ENCODE data around the gene FAM20B. TPM values are rescaled to one million over a fixed set of nuclear protein-coding genes. Genes with fewer than 3 reads are reported as not detected.

Gene FAM20B
- total and polyA plus RNA-seq, 4 donors = 3.1 to 39.8 (median 13.6) TPM

GRCh38 chr1:179090522-179090921 lies 64.8 kb downstream of the FAM20B start:
- TF ChIP-seq CTCF (IDR thresholded peaks at IDR 0.05; ENCODE audit: low read depth, low read length, missing input control) (peak; percentile 12), GABPA (IDR thresholded peaks at IDR 0.05 in 1 of 2, conservative IDR thresholded peaks at IDR 0.05 in 1 of 2) (no peak)
- no peaks in the 10 kb centered on the region for H3K27me3 ChIP-seq (ENCODE audit: control insufficient read depth in 4 of 4, insufficient read depth in 4 of 4, low read length in 3 of 4)
- peak overlapping the region; percentile 56 to 60 for H3K27ac ChIP-seq (ENCODE audit: low read depth in 1 of 2, low read length in 2 of 2)
- H3K36me3 ChIP-seq (ENCODE audit: control insufficient read depth in 4 of 4, insufficient read depth in 3 of 4, low read depth in 1 of 4, low read length in 3 of 4) = peaks cover 9 to 30% (median 27%) of the 10 kb centered on the region in 4 donors
- H3K4me1 ChIP-seq (ENCODE audit: control insufficient read depth in 4 of 4, insufficient read depth in 4 of 4, low read length in 3 of 4) = peaks cover 23 to 90% (median 71%) of the 10 kb centered on the region in 4 donors
- H3K4me3 ChIP-seq (ENCODE audit: low read depth in 1 of 3, low read length in 3 of 3) = no peak overlapping the region
- WGBS = 47% methylated on average over 8 of the region's 8 CpGs
- H3K9me3 ChIP-seq (ENCODE audit: control insufficient read depth in 4 of 4, low read length in 3 of 4) = no peaks in the 10 kb centered on the region
- H3K9ac ChIP-seq (ENCODE audit: low read depth in 1 of 2, low read length in 2 of 2) = peak overlapping the region in 1 of 2 donors; percentile 69
- DNase-seq (ENCODE audit: low spot score) = no peak

GRCh38 chr1:179090923-179091322 lies 65.2 kb downstream of the FAM20B start:
- WGBS = 74% methylated on average over 4 of the region's 4 CpGs
- no peak for DNase-seq (ENCODE audit: low spot score)
- TF ChIP-seq RXRA (IDR thresholded peaks at IDR 0.05) = no peak
- no peak for TF ChIP-seq FOXA1 (IDR thresholded peaks at IDR 0.05)
- no peak for TF ChIP-seq TAF1 (conservative IDR thresholded peaks at IDR 0.05)
- TF ChIP-seq CTCF (IDR thresholded peaks at IDR 0.05; ENCODE audit: low read depth, low read length, missing input control) = no peak
- no peak for TF ChIP-seq EGR1 (IDR thresholded peaks at IDR 0.05; ENCODE audit: low read depth in 2 of 2)
- TF ChIP-seq RAD21 (IDR thresholded peaks at IDR 0.05) = no peak
- no peak for TF ChIP-seq HNF4G (IDR thresholded peaks at IDR 0.05)
- no peak for TF ChIP-seq FOXA2 (IDR thresholded peaks at IDR 0.05)
- TF ChIP-seq YY1 (IDR thresholded peaks at IDR 0.05) = no peak
- TF ChIP-seq, protein P1, sequence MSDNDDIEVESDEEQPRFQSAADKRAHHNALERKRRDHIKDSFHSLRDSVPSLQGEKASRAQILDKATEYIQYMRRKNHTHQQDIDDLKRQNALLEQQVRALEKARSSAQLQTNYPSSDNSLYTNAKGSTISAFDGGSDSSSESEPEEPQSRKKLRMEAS (IDR thresholded peaks at IDR 0.05) = no peak
- no peak for TF ChIP-seq SP1 (IDR thresholded peaks at IDR 0.05)
- TF ChIP-seq, protein P2, sequence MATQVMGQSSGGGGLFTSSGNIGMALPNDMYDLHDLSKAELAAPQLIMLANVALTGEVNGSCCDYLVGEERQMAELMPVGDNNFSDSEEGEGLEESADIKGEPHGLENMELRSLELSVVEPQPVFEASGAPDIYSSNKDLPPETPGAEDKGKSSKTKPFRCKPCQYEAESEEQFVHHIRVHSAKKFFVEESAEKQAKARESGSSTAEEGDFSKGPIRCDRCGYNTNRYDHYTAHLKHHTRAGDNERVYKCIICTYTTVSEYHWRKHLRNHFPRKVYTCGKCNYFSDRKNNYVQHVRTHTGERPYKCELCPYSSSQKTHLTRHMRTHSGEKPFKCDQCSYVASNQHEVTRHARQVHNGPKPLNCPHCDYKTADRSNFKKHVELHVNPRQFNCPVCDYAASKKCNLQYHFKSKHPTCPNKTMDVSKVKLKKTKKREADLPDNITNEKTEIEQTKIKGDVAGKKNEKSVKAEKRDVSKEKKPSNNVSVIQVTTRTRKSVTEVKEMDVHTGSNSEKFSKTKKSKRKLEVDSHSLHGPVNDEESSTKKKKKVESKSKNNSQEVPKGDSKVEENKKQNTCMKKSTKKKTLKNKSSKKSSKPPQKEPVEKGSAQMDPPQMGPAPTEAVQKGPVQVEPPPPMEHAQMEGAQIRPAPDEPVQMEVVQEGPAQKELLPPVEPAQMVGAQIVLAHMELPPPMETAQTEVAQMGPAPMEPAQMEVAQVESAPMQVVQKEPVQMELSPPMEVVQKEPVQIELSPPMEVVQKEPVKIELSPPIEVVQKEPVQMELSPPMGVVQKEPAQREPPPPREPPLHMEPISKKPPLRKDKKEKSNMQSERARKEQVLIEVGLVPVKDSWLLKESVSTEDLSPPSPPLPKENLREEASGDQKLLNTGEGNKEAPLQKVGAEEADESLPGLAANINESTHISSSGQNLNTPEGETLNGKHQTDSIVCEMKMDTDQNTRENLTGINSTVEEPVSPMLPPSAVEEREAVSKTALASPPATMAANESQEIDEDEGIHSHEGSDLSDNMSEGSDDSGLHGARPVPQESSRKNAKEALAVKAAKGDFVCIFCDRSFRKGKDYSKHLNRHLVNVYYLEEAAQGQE (IDR thresholded peaks at IDR 0.05) = no peak
- no peak for TF ChIP-seq HNF4A (conservative IDR thresholded peaks at IDR 0.05)
- TF ChIP-seq GABPA (IDR thresholded peaks at IDR 0.05 in 1 of 2, conservative IDR thresholded peaks at IDR 0.05 in 1 of 2) = no peak
- Histone ChIP-seq H3K4me3 (ENCODE audit: low read depth in 1 of 3, low read length in 3 of 3) (no peak overlapping the region), H3K9ac (ENCODE audit: low read depth in 1 of 2, low read length in 2 of 2) (no peak overlapping the region), H3K9me3 (ENCODE audit: control insufficient read depth in 4 of 4, low read length in 3 of 4) (no peaks in the 10 kb centered on the region), H3K36me3 (ENCODE audit: control insufficient read depth in 4 of 4, insufficient read depth in 3 of 4, low read depth in 1 of 4, low read length in 3 of 4) (peaks cover 7 to 27% (median 24%) of the 10 kb centered on the region in 4 donors), H3K27ac (ENCODE audit: low read depth in 1 of 2, low read length in 2 of 2) (peak overlapping the region; percentile 56 to 60), H3K27me3 (ENCODE audit: control insufficient read depth in 4 of 4, insufficient read depth in 4 of 4, low read length in 3 of 4) (no peaks in the 10 kb centered on the region), H3K4me1 (ENCODE audit: control insufficient read depth in 4 of 4, insufficient read depth in 4 of 4, low read length in 3 of 4) (peaks cover 24 to 89% (median 74%) of the 10 kb centered on the region in 4 donors)

Data from liver (tissue), 9 donors.